Activated naive CD4-positive, alpha-beta T cell treated with anti-CD3 and anti-CD28 coated beads, Interleukin-2, amount 50 U/mL, for 16 hours (primary cell): Measurements from ENCODE around the gene TMEM79.

Experiments used
- DNase-seq: peaks from one replicate; pipeline ENCODE4 v3.0.0-alpha.2; 2020

TMEM79 gene

DNA sequence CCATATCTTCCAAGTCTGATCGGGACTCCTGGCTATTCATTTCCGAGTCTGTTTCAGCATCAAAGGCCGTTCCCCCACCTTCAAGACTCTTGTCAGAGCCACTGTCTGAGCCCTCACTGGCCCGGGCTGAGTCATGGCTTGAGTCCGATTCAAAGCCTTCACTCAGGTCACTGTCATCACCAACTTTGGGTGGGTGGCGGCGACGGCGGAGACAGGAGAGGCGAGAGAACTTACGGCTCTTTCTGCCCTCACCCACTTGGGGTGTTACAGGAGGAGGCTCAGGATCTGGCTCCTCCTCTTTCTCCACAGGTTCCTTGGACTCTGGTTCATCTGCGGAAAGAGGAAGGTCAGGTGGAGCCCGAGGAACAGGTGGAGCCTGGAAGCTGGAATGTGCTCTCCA, 18.1 kb upstream of the TMEM79 start:
- no peak for DNase-seq

DNA sequence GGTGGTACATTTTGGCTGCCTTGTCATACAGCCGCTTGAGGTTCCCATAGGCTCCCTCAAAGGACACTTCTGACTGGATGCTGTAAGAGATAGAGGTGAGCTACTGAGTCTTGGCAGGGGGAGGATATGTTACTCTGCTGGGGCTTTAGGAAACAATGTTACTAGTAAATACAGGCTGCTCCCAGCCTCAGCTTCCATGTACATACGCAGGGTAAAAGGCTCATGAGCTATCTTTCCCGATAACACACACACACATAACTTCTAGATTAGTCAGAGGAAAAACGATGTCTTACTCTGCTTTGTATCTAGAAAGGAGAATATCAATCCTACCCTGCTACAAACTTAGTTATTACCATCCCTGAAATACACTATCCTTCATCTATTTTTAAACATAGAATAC, 15.8 kb upstream of the TMEM79 start:
- no peak for DNase-seq

DNA sequence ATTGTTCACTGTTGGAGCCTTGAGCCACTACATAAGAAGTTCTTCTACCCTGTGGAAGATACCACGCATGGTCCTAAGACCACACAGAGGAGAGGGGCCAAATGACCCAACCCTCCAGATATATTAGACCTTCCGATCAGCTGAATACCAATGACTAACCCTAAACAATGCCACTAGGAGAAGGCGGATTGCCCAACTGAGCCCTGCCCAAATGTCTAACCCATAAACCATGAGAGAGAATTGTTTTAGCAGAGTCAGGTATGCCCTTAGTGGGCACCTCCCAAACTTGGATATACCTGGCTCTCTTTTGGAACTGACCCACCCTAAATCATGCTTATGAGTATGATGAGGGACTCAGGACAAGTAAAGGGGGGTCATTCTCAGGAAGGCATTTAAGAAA, 13.8 kb upstream of the TMEM79 start:
- DNase-seq: no peak

DNA sequence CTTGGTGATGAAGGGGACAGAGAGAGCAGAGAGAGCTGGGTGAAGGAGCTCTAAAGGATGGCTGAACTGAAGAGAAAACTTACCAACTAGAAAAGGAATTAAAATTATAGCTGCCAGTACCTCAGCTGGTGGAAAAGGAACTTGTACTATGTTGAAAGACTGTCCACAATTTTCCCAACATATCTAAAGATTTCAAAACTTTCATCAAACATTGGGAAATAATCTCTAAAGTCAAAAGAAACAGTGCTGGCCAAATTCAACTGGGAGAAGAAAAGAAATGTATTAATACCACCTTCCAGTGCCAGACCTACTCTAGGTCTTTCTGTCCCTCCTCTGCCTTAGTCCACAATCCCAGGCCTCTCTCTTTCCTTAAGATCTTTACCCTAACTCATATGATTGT, 7.6 kb upstream of the TMEM79 start:
- DNase-seq: no peak

DNA sequence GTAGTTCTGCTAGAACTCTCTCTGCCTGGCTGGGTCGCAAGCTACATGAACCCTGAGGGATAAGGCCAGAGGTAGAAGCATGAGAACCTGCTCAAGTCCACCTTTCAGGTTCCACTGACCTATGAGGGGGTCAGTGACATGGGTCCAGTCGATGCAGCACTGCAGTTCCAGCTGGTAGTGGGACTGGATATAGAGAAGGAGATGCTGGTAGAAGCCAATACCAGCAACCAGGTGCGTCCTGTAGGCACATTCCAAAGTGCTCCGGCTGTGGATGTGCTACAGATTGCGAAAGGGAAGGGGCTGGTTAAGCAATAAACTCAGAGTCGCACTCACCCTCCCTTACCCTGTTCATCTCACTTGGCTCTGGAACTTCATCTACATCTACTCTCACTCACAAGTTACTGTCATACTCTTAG, 7.2 kb upstream of the TMEM79 start:
- no peak for DNase-seq

DNA sequence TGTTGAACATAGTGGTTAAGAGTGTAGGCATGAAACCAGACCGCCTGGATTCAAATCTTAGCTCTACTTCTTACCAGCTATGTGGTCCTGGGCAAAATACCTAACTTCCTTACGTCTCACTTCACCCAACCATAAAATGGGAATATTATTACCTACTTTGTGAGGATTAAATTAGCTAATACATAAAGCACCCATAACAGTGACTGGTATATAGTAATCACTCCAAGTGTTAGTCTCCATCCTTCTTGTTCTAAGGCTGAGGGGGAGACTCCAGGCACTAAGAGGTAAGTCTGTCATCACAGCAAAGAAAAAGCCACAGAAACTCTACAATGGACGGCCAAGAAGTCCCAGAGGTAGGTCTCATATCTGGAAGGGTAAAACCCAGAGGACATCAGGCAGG, 4.3 kb upstream of the TMEM79 start:
- no peak for DNase-seq

DNA sequence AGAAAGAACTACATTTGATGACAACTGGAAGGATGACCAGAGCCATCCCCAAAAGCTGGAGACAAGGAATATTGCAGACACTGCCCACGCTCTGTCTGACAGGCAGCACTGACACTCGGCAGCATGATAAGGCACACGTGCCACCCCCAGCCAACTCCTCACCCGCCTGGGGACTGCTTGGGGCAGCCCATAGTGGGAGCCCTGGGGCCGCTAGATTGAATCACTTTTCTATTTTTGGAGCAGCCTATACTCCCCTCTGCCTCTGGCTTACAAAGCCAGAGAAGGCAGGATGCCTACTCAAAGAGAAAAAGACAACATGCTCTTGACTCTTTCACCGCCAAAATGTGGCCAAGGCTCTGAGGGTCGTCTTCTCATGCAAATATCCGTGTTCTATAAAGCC, 2.8 kb upstream of the TMEM79 start:
- peak; percentile 60 for DNase-seq

DNA sequence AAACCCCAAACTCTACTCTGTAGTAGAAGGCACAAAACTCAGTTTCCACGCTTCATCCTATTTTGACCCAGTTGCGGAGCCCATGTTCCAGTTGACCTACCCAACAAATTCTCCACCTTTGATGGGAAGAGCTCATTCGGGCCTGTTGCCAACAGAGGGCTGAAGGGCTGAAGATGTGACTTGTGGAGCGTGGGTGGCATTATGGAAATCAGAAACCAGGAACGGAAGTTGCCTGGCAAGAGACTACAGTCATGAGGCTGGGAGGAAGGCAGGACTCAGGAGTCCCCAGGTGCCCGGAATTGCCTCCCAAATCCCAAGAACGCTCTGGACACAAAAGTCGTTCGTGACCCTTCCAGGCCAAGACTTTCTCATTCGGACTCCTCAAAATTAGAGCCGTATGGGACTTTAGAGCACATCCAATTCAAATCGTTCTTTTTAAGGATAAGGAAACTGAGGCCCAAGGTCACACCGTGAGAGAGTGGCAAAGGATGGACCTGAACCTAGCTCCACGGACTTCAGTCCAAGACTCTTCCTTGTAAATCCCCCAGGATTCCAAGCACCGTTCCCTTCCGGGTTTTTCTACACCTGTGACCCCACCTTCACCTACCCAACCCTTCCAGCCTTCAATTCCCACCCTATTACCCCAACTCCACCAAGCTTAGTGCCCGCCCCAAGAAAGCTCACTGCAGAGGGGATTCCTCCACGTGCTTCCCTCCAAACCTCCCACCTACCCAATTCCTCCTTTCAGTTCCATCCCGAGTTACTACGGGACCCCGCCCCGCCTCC, 2.2 kb upstream of the TMEM79 start:
- DNase-seq: no peak

DNA sequence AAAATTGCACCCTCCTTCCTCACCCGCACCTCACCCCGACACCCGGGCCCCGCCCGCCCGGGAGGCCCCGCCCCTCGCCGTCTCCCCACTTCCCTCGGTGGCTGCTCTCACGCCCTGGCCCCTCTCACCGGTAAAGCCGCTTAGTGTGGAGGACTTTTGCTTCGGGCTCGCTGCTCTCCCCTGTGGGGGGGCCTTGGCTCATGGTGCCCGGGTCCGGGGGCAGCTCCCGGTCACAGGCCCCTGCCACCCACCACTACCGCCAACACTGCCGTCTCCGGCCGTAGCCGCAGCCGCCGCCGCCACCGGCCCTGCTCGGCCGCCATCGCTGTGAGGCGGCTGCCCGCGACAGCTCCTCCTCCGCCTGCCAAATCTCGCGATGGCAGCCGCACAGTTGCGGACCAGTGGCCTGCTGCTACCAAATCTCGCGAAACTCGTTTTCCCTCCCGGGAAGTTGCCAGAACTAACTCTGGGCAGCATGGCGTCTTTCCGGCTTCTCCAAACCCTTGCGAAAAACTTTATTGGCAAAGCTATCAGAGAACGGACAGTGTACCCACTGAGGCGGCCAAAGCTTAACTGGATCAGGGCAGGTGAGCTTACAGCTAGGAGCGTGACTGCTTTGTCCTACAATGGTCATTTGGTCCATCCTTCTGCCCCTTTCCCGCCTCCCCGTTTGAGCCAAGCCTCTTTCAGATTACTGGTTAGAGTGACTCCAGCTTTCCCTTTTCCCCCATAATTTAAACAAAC, 1.5 kb upstream of the TMEM79 start, which contains the start of gene SMG5:
TSS of gene SMG5 (minus strand) at position 347 of the 744 bp plus-strand sequence. CDS start at position 202, 145 bp downstream.
- peak; percentile 96 for DNase-seq

DNA sequence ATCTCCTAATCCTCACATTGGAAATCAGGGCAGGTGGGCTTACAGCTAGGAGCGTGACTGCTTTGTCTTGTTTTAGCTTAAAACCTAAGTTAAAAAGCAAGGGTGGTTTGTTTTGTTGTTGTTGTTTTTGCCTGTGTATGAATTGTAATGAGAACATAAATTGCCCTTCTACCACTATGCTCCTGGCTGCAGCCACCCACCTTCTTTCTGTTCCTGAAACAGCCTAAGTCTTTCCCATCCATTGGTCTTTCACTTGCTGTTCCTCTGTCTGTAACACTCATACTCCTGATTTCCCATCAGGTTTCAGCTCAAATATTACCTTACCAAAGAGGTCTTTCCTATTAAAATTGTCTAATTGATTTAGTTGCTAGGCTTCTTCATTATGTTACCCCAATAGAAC, 604 bp upstream of the TMEM79 start:
- no peak for DNase-seq

DNA sequence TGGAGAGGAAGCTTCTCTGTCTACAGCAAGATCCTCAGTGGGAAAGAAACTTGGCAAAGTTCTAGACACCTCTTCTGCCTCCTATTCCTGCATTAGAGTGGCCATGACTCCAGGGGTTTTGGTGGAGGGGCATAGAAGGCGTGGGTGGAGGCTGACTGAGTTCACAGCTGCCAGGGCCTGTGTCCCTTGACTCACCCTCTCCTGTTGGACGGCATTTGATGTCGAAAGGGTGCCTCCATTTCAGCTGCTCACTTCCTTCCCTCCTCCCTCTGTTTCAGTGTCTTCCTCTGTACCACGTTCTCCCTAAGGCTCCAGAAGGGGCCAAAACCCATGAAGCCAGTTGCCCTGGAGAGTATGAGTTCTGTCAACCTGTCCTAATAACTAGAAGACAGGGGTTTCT, 632 bp downstream of the TMEM79 start:
- DNase-seq: no peak

DNA sequence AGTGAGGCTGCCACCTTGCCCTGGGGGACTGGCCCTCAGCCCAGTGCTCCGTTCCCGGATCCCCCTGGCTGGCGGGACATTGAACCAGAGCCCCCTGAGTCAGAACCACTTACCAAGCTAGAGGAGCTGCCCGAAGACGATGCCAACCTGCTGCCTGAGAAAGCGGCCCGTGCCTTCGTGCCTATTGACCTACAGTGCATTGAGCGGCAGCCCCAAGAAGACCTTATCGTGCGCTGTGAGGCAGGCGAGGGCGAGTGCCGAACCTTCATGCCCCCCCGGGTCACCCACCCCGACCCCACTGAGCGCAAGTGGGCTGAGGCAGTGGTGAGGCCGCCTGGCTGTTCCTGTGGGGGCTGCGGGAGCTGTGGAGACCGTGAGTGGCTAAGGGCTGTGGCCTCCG, 1.3 kb downstream of the TMEM79 start:
- DNase-seq: no peak

DNA sequence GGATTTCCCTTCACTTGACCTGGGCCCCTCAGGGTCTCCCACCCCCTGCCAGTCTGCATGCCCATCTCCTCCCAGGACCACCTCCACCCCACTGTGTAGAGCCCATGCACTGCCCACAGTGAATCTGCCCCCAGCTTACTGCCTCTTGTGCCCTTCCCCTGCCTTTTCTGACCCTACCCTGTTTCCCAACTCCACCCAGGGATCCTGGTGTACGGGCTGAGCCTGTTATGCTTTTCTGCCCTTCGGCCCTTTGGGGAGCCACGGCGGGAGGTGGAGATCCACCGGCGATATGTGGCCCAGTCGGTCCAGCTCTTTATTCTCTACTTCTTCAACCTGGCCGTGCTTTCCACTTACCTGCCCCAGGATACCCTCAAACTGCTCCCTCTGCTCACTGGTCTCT, 1.9 kb downstream of the TMEM79 start:
- no peak for DNase-seq

DNA sequence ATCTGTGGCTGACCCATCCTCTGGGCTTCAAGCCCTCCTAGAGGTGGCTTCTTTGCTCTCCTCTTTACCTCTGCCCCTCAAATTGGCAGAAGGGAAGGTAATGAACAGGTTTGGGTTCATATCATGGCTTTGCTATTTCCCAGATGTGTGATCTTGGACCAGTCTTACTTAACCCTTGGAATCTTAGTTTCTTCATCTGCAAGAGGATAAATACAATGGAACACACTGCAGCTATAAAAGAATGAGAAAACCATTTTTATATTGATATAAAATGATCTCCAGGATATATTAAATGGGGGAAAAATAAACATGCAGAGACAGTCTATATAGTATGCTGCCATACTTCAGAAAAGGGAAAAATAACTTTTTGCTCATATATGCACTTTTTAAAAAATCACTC, 5.7 kb downstream of the TMEM79 start:
- DNase-seq: no peak

DNA sequence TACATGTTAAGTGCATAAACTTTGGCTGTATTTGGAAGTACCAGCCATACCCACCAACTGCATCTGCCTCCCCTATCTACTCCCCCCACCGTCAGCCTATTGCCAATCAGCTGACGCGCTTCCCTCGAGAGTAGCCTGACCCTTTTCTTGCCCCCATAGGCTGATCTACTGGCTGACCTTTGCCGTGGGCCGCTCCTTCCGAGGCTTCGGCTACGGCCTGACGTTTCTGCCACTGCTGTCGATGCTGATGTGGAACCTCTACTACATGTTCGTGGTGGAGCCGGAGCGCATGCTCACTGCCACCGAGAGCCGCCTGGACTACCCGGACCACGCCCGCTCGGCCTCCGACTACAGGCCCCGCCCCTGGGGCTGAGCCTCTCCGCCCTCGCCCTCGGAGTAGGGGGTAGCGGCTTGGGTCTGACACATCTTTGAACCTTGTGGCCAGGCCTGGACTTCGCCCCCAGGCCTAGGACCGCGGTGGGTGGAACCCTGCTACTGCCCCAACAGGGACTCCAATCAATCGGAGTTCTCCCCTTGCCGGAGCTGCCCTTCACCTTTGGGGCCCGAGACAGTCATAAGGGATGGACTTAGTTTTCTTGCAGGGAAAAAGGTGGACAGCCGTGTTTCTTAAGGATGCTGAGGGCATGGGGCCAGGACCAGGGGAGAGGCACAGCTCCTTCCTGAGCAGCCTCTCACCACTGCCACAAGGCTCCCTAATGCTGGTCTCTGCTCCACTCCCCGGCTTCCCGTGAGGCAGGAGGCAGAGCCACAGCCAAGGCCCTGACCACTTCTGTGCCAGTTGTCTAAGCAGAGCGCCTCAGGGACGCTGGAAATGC, 7.3 kb downstream of the TMEM79 start:
- DNase-seq: no peak

DNA sequence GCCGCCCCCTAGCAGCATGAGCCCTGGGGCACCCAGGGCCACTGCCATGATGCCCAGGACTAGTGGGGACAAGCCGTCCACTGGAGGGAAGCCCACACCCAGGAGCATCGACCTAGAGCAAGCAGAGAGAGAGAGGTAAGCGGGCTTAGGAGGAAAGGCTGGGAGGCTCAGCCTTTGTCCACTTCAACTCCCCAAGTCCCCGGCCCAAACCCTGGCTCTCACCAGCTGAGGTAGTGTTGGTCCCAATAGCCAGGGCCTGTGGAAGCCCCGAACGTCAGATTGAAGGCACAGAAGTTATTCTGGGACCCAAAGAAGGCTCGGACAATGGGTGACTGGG, 8.9 kb downstream of the TMEM79 start:
- no peak for DNase-seq

DNA sequence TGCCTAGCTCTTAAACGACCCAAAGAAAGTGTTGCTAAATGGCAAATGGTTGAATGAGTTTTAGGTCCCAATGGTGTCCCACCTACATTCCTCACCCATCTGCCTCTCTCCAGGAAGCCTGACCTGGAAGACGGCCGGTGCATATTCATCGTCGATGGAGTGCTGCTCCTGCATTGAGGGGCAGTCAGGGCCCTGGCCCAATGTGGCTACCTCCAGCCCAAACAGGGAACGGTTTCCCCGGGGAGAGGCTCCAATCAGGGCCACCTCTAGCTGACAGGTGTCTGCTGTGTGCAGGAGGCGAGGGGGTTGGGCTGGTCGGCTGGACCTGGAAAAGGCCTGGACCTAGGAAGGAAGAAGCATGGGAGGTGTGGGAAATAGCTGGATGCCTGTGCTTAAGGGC, 9.8 kb downstream of the TMEM79 start:
- no peak for DNase-seq

DNA sequence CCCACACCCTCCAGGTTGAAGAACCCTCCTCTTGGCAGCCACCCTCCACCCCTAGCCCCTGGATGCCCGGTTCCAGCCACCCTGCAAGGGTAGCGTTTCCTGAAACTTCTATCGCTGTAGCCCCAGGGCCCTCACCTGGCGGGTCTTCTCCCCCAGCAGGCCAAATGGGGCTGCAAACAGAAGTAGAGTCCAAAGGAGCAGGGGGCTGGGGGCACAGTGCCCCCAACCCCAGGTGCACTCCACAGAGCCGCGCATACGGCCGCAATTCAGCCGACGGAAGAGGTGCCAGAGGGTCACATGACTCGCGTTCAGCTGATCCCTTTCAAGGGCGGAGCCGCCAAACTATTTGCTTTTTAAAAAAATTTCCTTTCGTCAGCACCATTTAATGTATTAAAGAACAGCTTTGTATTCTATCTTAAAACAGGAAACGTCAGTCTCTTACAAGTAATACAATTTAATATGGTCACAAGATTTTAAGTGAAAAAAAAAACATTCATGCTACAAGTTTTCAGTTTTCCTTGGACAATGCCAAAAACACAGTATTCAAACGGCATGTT, 11.3 kb downstream of the TMEM79 start, which contains the start of gene GLMP:
TSS of gene GLMP (minus strand) at position 289 of the 557 bp plus-strand sequence. CDS start at position 255, 34 bp downstream.
- peak; percentile 44 for DNase-seq

DNA sequence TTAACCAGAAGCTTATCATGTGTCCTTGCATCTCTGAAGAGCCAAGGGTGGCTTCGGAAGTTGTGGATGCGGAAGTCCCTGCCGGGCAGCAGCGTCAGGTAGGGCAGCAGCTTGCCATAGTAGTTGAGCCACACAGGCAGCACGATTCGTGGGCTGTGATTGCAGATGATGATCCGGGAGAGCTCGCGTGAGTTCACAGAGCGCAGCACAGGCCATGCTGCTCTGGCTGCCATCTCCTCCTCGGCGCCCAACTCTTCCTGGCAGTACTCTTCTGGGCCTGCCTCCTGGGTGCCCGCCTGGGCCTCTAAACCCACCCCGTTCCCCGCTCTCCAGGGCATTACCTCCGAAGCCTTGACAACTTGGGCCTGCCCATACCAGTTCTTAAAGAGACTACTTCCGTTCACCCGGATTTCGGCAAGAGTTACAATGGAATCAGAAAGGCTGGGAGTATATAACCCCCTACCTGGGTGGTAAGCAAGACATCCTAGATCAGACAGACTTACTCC, 14.8 kb downstream of the TMEM79 start, which contains the start of gene VHLL:
TSS of gene VHLL (minus strand) at position 456 of the 506 bp plus-strand sequence. CDS start at position 338, 118 bp downstream.
- no peak for DNase-seq

DNA sequence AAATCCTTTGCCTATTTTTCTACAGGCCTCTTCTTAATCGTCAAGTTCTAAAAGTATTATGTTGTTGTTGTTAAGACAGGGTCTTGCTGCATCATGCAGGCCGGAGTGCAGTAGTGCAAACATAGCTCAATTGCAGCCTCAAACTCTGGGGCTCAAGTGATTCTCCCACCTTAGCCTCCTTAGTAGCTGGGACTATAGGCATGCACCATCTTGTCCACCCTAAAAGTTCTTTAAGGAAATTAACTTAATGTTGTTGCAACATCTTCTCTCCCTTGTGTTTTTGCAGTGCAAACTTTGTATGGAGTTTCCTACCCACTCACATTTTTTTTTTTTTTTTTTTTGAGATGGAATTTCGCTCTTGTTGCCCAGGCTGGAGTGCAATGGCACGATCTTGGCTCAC, 19.1 kb downstream of the TMEM79 start:
- no peak for DNase-seq

DNA sequence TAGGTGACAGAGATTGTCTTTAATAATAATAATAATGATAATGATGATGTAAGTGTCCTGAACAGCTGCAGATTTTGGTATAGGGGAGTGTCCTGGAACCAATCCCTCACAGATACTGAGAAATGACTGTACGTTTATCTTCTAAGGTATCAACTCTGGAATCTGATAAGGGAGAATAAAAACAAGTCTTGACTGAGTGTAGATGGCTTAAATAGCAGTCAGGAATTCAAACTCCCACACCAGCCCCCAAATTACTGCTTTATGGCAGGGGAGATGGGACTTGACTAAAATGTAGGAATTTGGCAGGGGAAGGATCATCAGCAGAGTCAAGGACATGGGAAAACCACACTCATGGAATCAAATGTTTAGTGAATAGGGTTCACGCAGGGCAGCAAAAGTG, 21.1 kb downstream of the TMEM79 start:
- DNase-seq: no peak

DNA sequence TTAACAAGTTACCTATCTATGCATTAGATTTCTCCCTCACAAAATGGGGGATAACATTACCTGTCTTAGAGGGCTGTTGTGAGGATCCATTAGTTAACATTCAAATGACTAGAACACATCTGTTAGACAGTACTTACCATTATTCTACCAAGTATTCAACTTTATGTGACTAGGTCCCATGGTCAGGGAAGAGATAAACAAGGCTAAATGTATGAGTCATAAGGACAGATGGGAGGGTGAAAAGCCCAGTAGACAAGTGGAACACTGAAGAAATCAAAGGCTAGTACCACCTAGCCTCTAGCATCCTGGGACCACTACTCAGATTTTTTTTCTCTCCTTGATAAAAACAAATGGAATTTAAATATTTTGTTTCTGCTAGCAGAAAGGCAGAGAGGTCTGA, 24.0 kb downstream of the TMEM79 start:
- DNase-seq: no peak

DNA sequence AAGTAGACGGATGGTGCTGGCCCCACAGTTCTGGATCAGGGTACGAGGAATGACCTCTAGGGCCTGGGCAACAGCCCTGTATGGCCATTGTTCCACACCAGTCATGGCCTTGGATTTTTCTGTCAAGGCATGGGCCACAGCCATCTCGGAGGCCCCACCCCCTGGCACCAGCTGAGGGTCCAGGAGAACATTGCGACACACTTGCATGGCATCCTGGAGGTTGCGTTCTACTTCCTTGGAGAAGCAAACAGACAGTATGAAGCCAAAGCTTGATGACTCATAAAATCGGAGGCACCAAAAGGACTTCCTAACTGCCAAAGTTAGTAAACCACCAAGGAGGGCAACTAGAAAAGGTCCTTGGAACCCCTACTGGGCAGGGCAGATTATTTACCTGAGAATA, 26.8 kb downstream of the TMEM79 start:
- DNase-seq: no peak
